Stimulated activated CD4-positive, alpha-beta T cell treated with anti-CD3 and anti-CD28 coated beads, Interleukin-1b, Interleukin-23, amount 100 ng/mL, for 48 hours (primary cell): Measurements from ENCODE around the gene SCN2A.

Experiments used
- DNase-seq: peaks from one replicate; pipeline ENCODE4 v3.0.0-alpha.2; 2020

Gene SCN2A

GRCh38 chr2:165348441-165348840, 109.2 kb downstream of the SCN2A start:
- DNase-seq: no peak

- DNase-seq: no peak
These were observed 110.0 kb downstream of the SCN2A start for GRCh38 chr2:165349181-165349580.

- no peak for DNase-seq
These were observed 118.5 kb downstream of the SCN2A start for GRCh38 chr2:165357758-165358157.

- DNase-seq: no peak
These were observed 122.3 kb downstream of the SCN2A start for GRCh38 chr2:165361514-165361913.

- DNase-seq: no peak
These were observed 130.1 kb downstream of the SCN2A start for GRCh38 chr2:165369131-165369897.

- DNase-seq: no peak
These were observed 130.7 kb downstream of the SCN2A start for GRCh38 chr2:165369898-165370296.

- no peak for DNase-seq
These were observed 132.1 kb downstream of the SCN2A start for GRCh38 chr2:165371356-165371755.

GRCh38 chr2:165373278-165374010, 134.2 kb downstream of the SCN2A start:
- DNase-seq: no peak

GRCh38 chr2:165376571-165376975, 137.4 kb downstream of the SCN2A start:
- no peak for DNase-seq

GRCh38 chr2:165382362-165382761, 143.1 kb downstream of the SCN2A start:
- no peak for DNase-seq

GRCh38 chr2:165390875-165391274, 151.7 kb downstream of the SCN2A start:
- DNase-seq: no peak

- DNase-seq: no peak
These were observed 152.6 kb downstream of the SCN2A start for GRCh38 chr2:165391791-165392190.

- DNase-seq: peak; percentile 27
These were observed 159.4 kb downstream of the SCN2A start for GRCh38 chr2:165398603-165399002.

GRCh38 chr2:165401285-165401852, 162.2 kb downstream of the SCN2A start:
- DNase-seq: no peak

- no peak for DNase-seq
These were observed 162.9 kb downstream of the SCN2A start for GRCh38 chr2:165402162-165402561.

- no peak for DNase-seq
These were observed 167.0 kb downstream of the SCN2A start for GRCh38 chr2:165406173-165406572.

GRCh38 chr2:165407466-165407865, 168.3 kb downstream of the SCN2A start:
- DNase-seq: no peak

GRCh38 chr2:165408186-165408585, 169.0 kb downstream of the SCN2A start:
- no peak for DNase-seq

GRCh38 chr2:165410276-165410675, 171.1 kb downstream of the SCN2A start:
- DNase-seq: no peak

GRCh38 chr2:165414187-165414586, 175.0 kb downstream of the SCN2A start:
- DNase-seq: no peak

- DNase-seq: no peak
These were observed 177.8 kb downstream of the SCN2A start for GRCh38 chr2:165417009-165417408.

GRCh38 chr2:165420231-165420630, 181.0 kb downstream of the SCN2A start:
- DNase-seq: no peak

- DNase-seq: no peak
These were observed 183.9 kb downstream of the SCN2A start for GRCh38 chr2:165423081-165423480.

- no peak for DNase-seq
These were observed 186.3 kb downstream of the SCN2A start for GRCh38 chr2:165425556-165425955.
